ENCODE data around the gene ARHGAP4.

Gene ARHGAP4

GRCh38 chrX:153884590-153884989 lies 41.5 kb downstream of the ARHGAP4 start:
- Histone ChIP-seq H3K36me3 (ENCODE audit: insufficient read depth, low read length) (no peaks in the 10 kb centered on the region), H3K9me3 (ENCODE audit: control insufficient read depth, insufficient read depth, low read length) (no peaks in the 10 kb centered on the region), H3K9ac (ENCODE audit: low read depth, low read length) (peak overlapping the region; percentile 63; the same call in 1 of the 2 replicates), H3K4me1 (ENCODE audit: insufficient read depth, low read length) (peaks cover 55% of the 10 kb centered on the region)

- H3K36me3 ChIP-seq (ENCODE audit: insufficient read depth, low read length), result no peaks in the 10 kb centered on the region
- no peak overlapping the region for H3K9ac ChIP-seq (ENCODE audit: low read depth, low read length)
- H3K4me1 ChIP-seq (ENCODE audit: insufficient read depth, low read length), result peaks cover 55% of the 10 kb centered on the region
- H3K9me3 ChIP-seq (ENCODE audit: control insufficient read depth, insufficient read depth, low read length), result no peaks in the 10 kb centered on the region
These were observed 41.9 kb downstream of the ARHGAP4 start for GRCh38 chrX:153884136-153884535.

- Histone ChIP-seq H3K36me3 (ENCODE audit: insufficient read depth, low read length) (no peaks in the 10 kb centered on the region), H3K9me3 (ENCODE audit: control insufficient read depth, insufficient read depth, low read length) (no peaks in the 10 kb centered on the region), H3K9ac (ENCODE audit: low read depth, low read length) (no peak overlapping the region), H3K4me1 (ENCODE audit: insufficient read depth, low read length) (peaks cover 58% of the 10 kb centered on the region)
These were observed 42.8 kb downstream of the ARHGAP4 start for GRCh38 chrX:153883163-153883843.

GRCh38 chrX:153882557-153882956 lies 43.5 kb downstream of the ARHGAP4 start:
- no peak overlapping the region for H3K9ac ChIP-seq (ENCODE audit: low read depth, low read length)
- no peaks in the 10 kb centered on the region for H3K9me3 ChIP-seq (ENCODE audit: control insufficient read depth, insufficient read depth, low read length)
- H3K4me1 ChIP-seq (ENCODE audit: insufficient read depth, low read length), result peaks cover 63% of the 10 kb centered on the region
- no peaks in the 10 kb centered on the region for H3K36me3 ChIP-seq (ENCODE audit: insufficient read depth, low read length)

- peaks cover 59% of the 10 kb centered on the region for H3K4me1 ChIP-seq (ENCODE audit: insufficient read depth, low read length)
- H3K9me3 ChIP-seq (ENCODE audit: control insufficient read depth, insufficient read depth, low read length), result no peaks in the 10 kb centered on the region
- no peak overlapping the region for H3K9ac ChIP-seq (ENCODE audit: low read depth, low read length)
- H3K36me3 ChIP-seq (ENCODE audit: insufficient read depth, low read length), result no peaks in the 10 kb centered on the region
These were observed 44.0 kb downstream of the ARHGAP4 start for GRCh38 chrX:153882086-153882498.

- Histone ChIP-seq H3K9ac (ENCODE audit: low read depth, low read length) (no peak overlapping the region), H3K9me3 (ENCODE audit: control insufficient read depth, insufficient read depth, low read length) (no peaks in the 10 kb centered on the region), H3K4me1 (ENCODE audit: insufficient read depth, low read length) (peaks cover 57% of the 10 kb centered on the region), H3K36me3 (ENCODE audit: insufficient read depth, low read length) (no peaks in the 10 kb centered on the region)
These were observed 44.8 kb downstream of the ARHGAP4 start for GRCh38 chrX:153881281-153881680.

- peaks cover 60% of the 10 kb centered on the region for H3K4me1 ChIP-seq (ENCODE audit: insufficient read depth, low read length)
- H3K9ac ChIP-seq (ENCODE audit: low read depth, low read length), result no peak overlapping the region
- no peaks in the 10 kb centered on the region for H3K36me3 ChIP-seq (ENCODE audit: insufficient read depth, low read length)
- no peaks in the 10 kb centered on the region for H3K9me3 ChIP-seq (ENCODE audit: control insufficient read depth, insufficient read depth, low read length)
These were observed 45.6 kb downstream of the ARHGAP4 start for GRCh38 chrX:153880440-153880815.

GRCh38 chrX:153879741-153880439 lies 46.2 kb downstream of the ARHGAP4 start:
- no peaks in the 10 kb centered on the region for H3K9me3 ChIP-seq (ENCODE audit: control insufficient read depth, insufficient read depth, low read length)
- peaks cover 59% of the 10 kb centered on the region for H3K4me1 ChIP-seq (ENCODE audit: insufficient read depth, low read length)
- no peaks in the 10 kb centered on the region for H3K36me3 ChIP-seq (ENCODE audit: insufficient read depth, low read length)
- no peak overlapping the region for H3K9ac ChIP-seq (ENCODE audit: low read depth, low read length)

- Histone ChIP-seq H3K9me3 (ENCODE audit: control insufficient read depth, insufficient read depth, low read length) (no peaks in the 10 kb centered on the region), H3K36me3 (ENCODE audit: insufficient read depth, low read length) (no peaks in the 10 kb centered on the region), H3K9ac (ENCODE audit: low read depth, low read length) (peak overlapping the region; percentile 30; the same call in 1 of the 2 replicates), H3K4me1 (ENCODE audit: insufficient read depth, low read length) (peaks cover 55% of the 10 kb centered on the region)
These were observed 47.0 kb downstream of the ARHGAP4 start for GRCh38 chrX:153878969-153879653.

- Histone ChIP-seq H3K9me3 (ENCODE audit: control insufficient read depth, insufficient read depth, low read length) (no peaks in the 10 kb centered on the region), H3K4me1 (ENCODE audit: insufficient read depth, low read length) (peaks cover 48% of the 10 kb centered on the region), H3K36me3 (ENCODE audit: insufficient read depth, low read length) (no peaks in the 10 kb centered on the region), H3K9ac (ENCODE audit: low read depth, low read length) (no peak overlapping the region)
These were observed 47.7 kb downstream of the ARHGAP4 start for GRCh38 chrX:153878345-153878744.

- Histone ChIP-seq H3K36me3 (ENCODE audit: insufficient read depth, low read length) (no peaks in the 10 kb centered on the region), H3K4me1 (ENCODE audit: insufficient read depth, low read length) (peaks cover 45% of the 10 kb centered on the region), H3K9me3 (ENCODE audit: control insufficient read depth, insufficient read depth, low read length) (no peaks in the 10 kb centered on the region), H3K9ac (ENCODE audit: low read depth, low read length) (no peak overlapping the region)
These were observed 48.3 kb downstream of the ARHGAP4 start for GRCh38 chrX:153877571-153878261.

GRCh38 chrX:153876112-153876491 lies 50.0 kb downstream of the ARHGAP4 start:
- no peak overlapping the region for H3K9ac ChIP-seq (ENCODE audit: low read depth, low read length)
- H3K4me1 ChIP-seq (ENCODE audit: insufficient read depth, low read length), result peaks cover 32% of the 10 kb centered on the region

GRCh38 chrX:153875391-153876111 lies 50.5 kb downstream of the ARHGAP4 start:
- Histone ChIP-seq H3K36me3 (ENCODE audit: insufficient read depth, low read length) (no peaks in the 10 kb centered on the region), H3K9ac (ENCODE audit: low read depth, low read length) (no peak overlapping the region), H3K4me1 (ENCODE audit: insufficient read depth, low read length) (peaks cover 26% of the 10 kb centered on the region), H3K9me3 (ENCODE audit: control insufficient read depth, insufficient read depth, low read length) (no peaks in the 10 kb centered on the region)

More at GRCh38 chrX:153876112-153876491, 50.0 kb downstream of the ARHGAP4 start:
- H3K9me3 ChIP-seq (ENCODE audit: control insufficient read depth, insufficient read depth, low read length), result no peaks in the 10 kb centered on the region
- H3K36me3 ChIP-seq (ENCODE audit: insufficient read depth, low read length), result no peaks in the 10 kb centered on the region

Data from ES-I3 (cell line).